ENCODE data around the gene KLF18.
"Not testable (repeated sequence)": the region's sequence is repeated elsewhere in the genome, so short reads cannot be mapped to it uniquely, and the experiment has no call there.

Gene KLF18

DNA sequence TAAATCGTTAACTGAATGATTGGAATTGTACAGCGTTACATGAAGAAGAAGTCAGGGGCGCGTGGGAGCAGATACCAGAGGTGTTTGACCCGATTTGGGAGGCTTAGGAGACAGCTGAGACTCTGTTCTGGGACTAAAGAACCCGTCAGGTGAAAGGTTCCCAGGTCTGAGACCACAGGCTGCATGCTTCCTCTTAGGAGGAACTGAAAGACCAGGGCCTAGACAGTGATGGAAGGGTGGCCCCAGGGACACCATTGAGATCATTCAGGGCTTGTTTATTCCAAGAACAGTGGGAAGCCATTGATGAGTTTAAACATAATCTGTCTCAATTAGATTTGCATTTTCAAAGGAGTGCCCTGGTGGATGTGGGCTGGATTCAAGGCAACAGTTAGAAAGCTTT lies 21.9 kb downstream of the KLF18 start:
- no peak for DNase-seq

DNA sequence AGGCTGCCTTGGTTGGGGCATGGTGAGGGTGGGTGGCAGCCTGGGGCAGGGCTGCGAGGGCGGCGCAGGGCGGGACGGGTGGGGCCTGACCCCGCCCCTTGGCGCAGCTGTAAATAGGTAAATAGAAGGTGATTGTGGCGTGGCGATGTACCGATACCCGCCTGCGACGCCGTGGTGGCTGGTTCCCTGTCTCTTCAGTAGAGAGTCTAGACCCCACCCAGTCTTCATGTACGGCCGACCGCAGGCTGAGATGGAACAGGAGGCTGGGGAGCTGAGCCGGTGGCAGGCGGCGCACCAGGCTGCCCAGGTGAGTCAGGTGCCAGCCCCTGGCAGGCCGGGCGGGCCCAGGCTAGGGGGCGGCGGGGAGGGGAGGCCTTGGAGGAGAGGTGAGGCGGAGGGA lies 22.7 kb downstream of the KLF18 start, which contains the start of gene KLF17:
KLF17 (plus strand) TSS at position 140 of the 400 bp plus-strand sequence; CDS start at position 227, 87 bp downstream.
- DNase-seq, result no peak

- not testable (repeated sequence) for DNase-seq
These were observed 24.2 kb downstream of the KLF18 start for GRCh38 chr1:44117272-44117671.

DNA sequence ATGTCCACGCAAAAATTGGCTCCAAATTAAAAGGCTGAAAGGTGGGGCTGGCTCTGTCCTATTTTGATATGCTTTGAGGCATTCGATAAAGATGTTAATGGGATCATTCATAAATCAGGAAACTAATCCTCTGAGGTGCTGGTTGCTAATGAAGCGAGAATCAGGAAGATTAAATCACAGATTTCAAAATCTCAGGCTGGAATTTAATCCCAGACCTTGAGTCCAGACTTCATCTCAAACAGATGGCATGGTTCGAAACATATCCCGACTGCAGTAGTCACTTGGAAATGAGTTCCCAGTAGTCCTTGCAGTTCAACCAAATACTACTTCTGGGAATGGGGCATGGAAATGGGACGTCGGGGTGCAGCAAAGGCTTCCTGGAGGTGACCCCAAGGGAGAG lies 27.3 kb downstream of the KLF18 start:
- no peak for DNase-seq

DNA sequence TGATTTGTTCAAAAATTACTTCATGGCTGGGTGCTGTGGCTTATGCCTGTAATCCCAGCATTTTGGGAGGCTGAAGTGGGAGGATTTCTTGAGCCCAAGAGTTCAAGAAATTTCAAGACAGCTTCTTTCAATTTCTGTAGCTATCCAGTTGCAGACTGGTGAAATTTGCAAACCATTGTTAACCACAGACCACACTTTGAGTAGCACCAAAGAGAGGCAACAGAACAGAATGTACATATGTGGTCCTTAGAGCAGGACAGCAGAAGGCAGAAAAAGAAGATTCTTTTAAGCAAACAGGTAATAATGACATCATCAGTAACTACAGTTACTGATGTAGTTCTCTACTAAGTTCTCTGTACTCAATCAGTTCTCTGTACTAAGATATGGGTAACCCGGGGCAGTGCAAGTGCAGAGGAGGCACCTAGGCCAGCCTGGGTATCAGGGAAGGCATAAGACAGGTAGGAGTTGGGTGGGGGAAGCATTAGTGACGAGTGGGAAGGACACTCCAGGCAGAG lies 28.3 kb downstream of the KLF18 start:
- DNase-seq, result no peak

DNA sequence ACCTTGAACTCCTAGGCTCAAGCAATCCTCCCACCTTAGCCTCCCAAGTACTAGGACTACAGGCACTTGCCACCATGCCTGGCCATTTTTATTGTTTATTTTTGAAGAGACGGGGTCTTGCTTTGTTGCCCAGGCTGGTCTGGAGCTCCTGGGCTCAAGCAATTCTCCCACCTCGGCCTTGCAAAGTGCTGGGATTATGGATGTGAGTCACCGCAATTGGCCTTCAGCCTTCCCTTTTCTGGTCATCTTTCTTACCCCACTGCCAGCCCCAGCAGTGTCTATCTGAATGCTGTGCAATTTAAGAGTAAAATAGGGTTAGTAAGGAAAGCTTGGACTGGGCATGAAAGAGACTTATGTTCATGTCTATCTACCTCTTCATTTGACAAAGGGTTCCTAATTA lies 28.9 kb downstream of the KLF18 start:
- DNase-seq, result no peak

GRCh38 chr1:44111861-44112260 lies 29.6 kb downstream of the KLF18 start:
- DNase-seq, result no peak

DNA sequence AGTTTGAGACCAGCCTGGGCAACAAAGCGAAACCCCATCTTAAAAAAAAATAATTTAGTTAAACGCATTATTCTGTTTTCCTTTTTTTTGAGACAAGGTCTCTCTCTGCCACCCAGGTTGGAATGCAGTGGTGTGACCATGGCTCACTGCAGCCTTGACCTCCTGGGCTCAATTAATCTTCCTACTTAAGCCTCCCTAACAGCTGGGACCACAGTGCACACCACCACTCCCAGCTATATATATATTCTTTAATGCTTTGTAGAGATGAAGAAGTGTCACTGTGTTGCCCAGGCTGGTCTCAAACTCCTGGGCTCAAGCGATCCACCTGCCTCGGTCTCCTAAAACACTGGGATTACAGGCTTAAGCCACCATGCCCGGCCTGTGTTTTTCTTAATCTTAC lies 30.5 kb downstream of the KLF18 start:
- DNase-seq, result no peak

DNA sequence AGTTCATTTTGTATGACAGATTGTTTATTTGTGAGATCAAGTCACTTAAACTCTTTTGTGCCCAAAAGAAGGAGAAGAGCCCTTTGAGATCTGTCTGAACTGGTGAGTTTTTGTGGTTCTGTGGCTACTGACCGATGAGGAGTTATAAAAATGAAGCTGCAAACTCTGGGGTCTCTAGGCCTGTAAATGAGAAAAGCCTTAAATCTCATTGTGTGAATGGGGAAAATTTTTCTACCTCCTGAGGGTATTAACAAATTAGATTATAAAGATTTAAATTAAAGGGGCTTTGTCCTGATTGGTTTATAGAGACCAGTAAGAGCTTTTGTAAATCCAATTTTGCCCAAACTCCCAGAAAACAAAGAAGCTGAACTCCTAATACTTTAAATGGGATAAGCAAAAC lies 32.5 kb downstream of the KLF18 start:
- DNase-seq, result no peak

GRCh38 chr1:44108241-44108640 lies 33.2 kb downstream of the KLF18 start:
- DNase-seq, result no peak

DNA sequence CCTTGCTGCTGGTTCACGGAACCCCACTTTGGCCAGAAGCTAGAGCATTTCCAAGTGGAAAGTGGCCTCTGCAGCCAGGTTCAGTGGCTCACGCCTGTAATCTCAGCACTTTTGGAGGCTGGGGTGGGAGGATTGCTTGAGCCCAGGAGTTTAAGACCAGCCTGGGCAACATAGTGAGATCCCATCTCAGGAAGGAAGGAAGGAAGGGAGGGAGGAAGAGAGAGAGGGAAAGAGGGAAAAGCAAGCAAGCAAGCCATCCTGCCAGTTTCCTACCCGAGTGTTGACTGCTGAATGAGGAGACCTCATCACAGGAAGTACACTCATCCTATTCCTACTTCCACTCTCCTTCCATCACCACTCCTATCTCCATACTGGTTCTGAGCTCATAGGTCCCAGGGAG lies 35.6 kb downstream of the KLF18 start:
- no peak for DNase-seq

DNA sequence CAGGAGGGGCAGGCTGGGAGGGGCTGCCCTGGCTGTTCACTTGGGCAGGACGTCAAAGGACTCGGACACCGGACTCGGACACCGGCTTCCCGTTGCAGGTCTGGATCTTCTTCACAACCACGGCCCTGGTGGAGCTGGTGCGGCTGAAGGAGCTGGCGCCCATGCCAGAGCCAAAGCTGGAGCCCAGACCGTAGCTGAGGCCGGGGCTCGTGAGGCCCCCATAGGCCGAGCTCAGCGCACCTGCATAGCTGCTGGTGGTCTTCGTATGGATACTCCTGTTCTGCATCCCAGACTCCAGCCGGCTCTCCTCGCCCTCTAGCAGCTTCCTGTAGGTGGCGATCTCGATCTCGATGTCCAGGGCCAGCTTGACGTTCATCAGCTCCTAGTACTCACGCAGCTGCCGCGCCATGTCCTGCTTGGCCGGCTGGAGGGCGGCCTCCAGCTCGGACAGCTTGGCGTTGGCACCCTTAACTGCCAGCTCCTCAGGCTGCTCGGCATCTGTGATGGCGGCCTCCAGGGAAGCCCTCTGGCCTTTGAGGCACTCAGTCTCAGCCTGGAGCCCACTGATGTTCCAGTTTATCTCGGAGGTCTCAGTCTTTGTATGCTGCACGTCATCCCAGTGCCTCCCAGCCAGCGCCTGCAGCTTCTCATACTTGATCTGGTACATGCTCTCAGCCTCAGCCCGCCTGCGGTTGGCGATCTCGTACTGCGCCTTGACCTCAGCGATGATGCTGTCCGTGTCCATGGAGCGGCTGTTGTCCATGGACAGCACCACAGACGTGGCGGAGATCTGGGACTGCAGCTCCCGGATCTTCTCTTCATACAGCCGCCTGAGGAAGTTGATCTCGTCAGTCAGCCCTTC lies 37.9 kb downstream of the KLF18 start:
- no peak for DNase-seq

GRCh38 chr1:44101328-44101727 lies 40.1 kb downstream of the KLF18 start:
- no peak for DNase-seq

DNA sequence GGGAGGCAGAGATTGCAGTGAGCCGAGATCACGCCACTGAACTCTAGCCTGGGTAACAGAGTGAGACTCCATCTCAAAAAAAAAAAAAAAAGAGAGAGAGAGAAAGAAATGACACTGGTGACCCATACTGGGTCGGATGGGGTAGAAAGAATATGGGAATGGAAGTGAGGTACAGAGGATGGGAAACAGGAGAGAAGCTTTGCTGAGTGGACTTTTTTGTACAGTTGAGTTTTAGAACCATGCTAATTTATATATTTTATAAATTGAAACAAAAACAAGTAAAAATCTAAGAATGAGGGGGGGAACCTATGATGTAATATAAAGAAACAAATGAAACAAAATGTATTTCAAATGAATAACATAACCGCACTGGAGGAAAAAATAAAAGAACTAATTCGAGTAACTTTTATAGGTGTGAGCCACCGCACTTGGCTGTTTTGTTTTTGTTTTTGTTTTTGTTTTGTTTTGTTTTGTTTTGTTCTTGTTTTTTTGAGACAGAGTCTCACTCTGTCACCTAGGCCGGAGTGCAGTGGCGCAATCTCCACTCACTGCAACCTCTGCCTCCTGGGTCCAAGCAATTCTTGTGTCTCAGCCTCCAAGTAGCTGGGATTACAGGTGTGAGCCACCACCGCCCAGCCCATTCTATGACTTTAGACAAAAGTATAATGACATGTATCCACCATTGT lies 41.1 kb downstream of the KLF18 start:
- DNase-seq, result no peak

DNA sequence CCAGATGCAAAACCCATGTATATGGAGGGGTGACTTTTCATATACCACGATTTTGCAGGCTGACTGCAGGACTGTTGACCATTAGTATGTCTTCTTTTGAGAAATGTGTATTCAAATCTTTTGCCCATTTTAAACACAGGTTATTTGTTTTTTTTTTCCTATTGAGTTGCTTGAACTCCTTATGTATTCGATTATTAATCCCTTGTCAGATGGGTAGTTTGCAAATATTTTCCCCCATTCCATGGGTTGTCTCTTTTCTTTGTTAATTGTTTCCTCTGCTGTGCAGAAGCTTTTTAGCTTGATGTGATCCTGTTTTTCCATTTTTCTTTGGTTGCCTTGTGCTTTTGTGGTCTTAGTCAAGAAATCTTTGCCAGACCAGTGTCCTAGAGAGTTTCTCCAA lies 47.4 kb downstream of the KLF18 start:
- no peak for DNase-seq

DNA sequence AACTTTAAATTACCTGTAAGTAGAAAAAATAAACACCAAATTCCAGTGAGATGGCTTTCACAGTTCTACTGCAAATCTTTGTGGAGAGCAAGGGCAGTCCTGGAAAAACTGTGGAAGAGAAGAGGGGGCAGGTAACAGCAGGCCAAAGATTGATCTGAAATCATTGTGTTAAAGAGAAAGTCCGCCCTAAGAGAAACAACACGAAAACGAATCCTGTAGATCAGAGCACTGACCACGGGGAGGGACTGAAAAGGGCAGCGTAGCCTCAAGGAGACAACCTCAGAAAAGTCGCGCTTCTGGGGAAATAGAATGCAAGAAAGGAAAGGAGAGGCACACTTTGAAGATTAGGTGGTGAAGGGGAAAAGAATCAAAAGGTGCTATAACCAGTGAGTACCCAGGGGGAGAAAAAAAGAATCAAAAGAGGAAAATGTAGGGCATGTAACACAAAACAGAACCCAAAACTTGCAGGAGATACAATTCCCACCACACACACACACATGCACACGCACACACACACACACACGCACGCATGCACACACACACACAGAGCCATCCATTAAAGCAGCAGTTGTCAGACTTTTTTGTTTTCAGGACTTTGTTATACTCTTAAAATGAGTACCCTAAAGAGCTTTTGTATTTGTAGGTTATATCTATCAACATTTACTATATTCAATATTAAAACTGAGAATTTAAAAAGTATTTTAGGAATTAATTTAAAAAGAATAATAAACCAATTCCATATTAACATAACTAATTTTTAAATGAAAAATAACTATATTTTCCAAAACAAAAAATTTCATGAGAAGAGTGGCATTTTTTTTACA lies 50.8 kb downstream of the KLF18 start:
- no peak for DNase-seq

DNA sequence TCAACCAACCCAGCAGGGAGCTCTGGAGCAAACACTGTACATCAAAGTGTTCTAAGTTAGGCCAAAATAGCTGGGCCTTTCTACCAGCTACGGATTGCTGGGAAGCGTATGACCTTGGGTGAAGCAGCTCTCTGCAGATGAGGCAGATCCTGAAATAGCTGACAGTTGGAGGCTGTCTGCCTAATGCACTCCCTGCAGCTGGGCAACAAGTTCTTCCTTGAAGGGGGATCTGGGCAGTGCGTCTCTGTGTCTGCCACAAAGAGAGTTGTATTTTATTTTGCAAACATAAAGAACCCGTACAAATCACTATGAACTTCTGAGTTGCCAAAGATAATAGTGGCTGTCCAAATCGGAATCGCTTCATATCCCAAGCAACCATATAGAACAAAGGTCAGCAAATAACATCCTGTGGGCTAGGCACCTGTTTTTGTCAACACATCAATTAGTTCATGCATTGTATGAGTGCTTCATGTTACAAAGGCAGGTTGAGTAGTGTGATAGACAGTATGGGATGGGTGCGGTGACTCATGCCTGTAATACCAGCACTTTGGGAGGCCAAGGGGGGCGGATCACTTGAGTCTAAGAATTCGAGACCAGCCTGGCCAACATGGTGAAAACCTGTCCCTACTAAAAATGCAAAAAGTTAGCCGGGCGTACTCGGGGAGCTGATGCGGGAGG lies 51.9 kb downstream of the KLF18 start:
- no peak for DNase-seq

All from GOT3 (cell line).